Muscle layer of duodenum (tissue), 2 donors: Measurements from ENCODE around the gene GPRC5D.
A peak's percentile ranks its signal among the peaks of the same experiment; 100 is the strongest.

Experiments used
- H3K27ac ChIP-seq: one replicate; pipeline ENCODE4 v1.7.0; 2013; ENCODE audit warnings: mild to moderate bottlenecking, low read length
- H3K27me3 ChIP-seq: one replicate; pipeline ENCODE4 v1.7.0; 2013; ENCODE audit warnings: low read depth, mild to moderate bottlenecking, control low read depth, low read length
- H3K36me3 ChIP-seq, 2 donors: one replicate each; pipeline ENCODE4 v1.7.0; 2013; ENCODE audit warnings: low read length in 2 of 2, control low read depth in 1 of 2, mild to moderate bottlenecking in 1 of 2; ENCODE audit not compliant: insufficient read depth in 2 of 2, control insufficient read depth in 1 of 2
- H3K4me1 ChIP-seq, 2 donors: one replicate each; pipeline ENCODE4 v1.7.0; 2013; ENCODE audit warnings: low read length in 2 of 2, mild to moderate bottlenecking in 2 of 2, control low read depth in 1 of 2, moderate library complexity in 1 of 2; ENCODE audit not compliant: insufficient read depth in 2 of 2, control insufficient read depth in 1 of 2
- H3K4me3 ChIP-seq, 2 donors: one replicate each; pipeline ENCODE4 v1.7.0; 2013; ENCODE audit warnings: low read length in 2 of 2, low read depth in 1 of 2, mild to moderate bottlenecking in 1 of 2
- H3K9me3 ChIP-seq, 2 donors: one replicate each; pipeline ENCODE4 v1.7.0; 2013; ENCODE audit warnings: low read length in 2 of 2, control low read depth in 1 of 2, mild to moderate bottlenecking in 1 of 2; ENCODE audit not compliant: control insufficient read depth in 1 of 2
- donor health status: healthy.

Gene GPRC5D

GRCh38 chr12:12993367-12993766, 41.4 kb upstream of the GPRC5D start:
- Histone ChIP-seq H3K4me3 (peak overlapping the region in 1 of 2 donors; percentile 17), H3K27me3 (no peaks in the 10 kb centered on the region), H3K36me3 (peaks cover 9% of the 10 kb centered on the region in 2 donors), H3K4me1 (peaks cover 0 to 13% of the 10 kb centered on the region in 2 donors), H3K9me3 (no peaks in the 10 kb centered on the region), H3K27ac (peak overlapping the region; percentile 70)

DNA sequence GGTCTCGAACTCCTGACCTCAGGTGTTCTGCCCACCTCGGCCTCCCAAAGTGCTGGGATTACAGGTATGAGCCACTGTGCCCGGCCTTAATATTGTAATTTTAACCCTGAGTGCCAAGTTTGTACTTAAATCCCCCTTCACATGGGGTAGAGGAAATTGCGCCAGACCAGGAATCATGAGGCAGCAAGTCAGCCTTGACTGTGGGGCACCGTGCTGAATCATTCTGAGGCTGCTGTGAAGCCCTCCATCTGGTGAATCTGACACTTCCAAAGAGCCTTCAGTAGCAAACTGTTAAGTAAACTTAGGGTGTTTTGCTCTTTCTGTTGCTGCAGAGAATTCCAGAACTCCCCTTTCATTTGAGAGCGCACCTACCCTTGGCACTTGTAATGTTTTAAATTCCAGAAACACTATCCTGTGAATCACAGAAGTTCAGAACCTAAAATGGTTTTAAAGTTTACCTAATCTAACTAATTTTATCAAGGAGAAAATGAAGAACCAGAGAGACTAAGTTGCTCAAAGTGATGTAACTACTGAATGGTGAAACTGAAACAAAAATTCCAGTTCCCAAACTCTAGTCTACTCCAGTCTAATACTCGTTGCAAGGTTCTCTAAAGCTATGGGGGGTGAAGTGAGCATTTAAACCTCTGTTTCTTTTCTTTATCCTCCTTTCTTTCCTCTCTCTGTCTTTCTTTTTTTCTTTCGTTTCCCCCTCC, 40.6 kb upstream of the GPRC5D start:
- peaks cover 12 to 17% of the 10 kb centered on the region in 2 donors for H3K36me3 ChIP-seq
- H3K4me1 ChIP-seq, result peaks cover 0 to 8% of the 10 kb centered on the region in 2 donors
- H3K27ac ChIP-seq, result peak overlapping the region; percentile 70
- peak overlapping the region in 1 of 2 donors; percentile 17 for H3K4me3 ChIP-seq
- no peaks in the 10 kb centered on the region for H3K9me3 ChIP-seq
- H3K27me3 ChIP-seq, result no peaks in the 10 kb centered on the region

- H3K27ac ChIP-seq, result no peak overlapping the region
- no peaks in the 10 kb centered on the region for H3K27me3 ChIP-seq
- no peaks in the 10 kb centered on the region for H3K9me3 ChIP-seq
- H3K4me3 ChIP-seq, result no peak overlapping the region
- peaks cover 26 to 34% of the 10 kb centered on the region in 2 donors for H3K36me3 ChIP-seq
- H3K4me1 ChIP-seq, result peaks cover 0 to 3% of the 10 kb centered on the region in 2 donors
These were observed 38.9 kb upstream of the GPRC5D start for GRCh38 chr12:12990700-12991468.

- no peaks in the 10 kb centered on the region for H3K9me3 ChIP-seq
- H3K4me3 ChIP-seq, result no peak overlapping the region
- H3K27me3 ChIP-seq, result no peaks in the 10 kb centered on the region
- H3K27ac ChIP-seq, result no peak overlapping the region
- peaks cover 35 to 36% of the 10 kb centered on the region in 2 donors for H3K36me3 ChIP-seq
- peaks cover 0 to 6% of the 10 kb centered on the region in 2 donors for H3K4me1 ChIP-seq
These were observed 35.5 kb upstream of the GPRC5D start for GRCh38 chr12:12987421-12987820.

GRCh38 chr12:12986775-12987331, 34.9 kb upstream of the GPRC5D start:
- Histone ChIP-seq H3K27me3 (no peaks in the 10 kb centered on the region), H3K36me3 (peaks cover 36 to 40% of the 10 kb centered on the region in 2 donors), H3K9me3 (no peaks in the 10 kb centered on the region), H3K27ac (no peak overlapping the region), H3K4me3 (no peak overlapping the region), H3K4me1 (peaks cover 0 to 6% of the 10 kb centered on the region in 2 donors)

DNA sequence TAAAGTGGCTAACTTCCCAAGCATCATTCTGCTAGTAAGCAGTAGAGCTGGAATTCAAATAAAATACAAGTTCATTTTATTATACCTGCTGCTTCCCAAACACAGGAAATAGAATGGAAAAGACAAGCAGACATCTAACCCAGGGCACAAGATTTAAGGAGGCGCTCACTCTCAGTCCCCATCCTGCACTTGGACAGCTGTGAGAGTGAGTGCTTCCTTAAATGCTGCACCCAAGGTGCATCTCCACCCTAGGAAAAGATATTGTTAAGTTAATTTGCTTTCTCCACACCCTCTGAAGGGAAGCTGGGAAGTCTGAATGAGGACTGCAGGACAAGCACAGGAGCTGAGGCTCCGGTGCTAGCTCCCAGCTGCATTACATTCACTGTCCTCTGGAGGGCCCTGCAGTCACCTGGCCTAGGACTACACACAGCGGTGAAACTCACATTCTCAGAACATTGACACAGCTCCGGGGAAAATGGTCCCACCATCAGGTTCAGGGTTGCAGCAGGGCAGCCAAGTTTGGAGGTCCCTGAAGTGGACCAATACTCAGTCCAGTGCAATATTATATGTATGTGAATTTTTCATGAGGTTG, 33.9 kb upstream of the GPRC5D start:
- Histone ChIP-seq H3K36me3 (peaks cover 41 to 49% of the 10 kb centered on the region in 2 donors), H3K27ac (no peak overlapping the region), H3K9me3 (no peaks in the 10 kb centered on the region)

DNA sequence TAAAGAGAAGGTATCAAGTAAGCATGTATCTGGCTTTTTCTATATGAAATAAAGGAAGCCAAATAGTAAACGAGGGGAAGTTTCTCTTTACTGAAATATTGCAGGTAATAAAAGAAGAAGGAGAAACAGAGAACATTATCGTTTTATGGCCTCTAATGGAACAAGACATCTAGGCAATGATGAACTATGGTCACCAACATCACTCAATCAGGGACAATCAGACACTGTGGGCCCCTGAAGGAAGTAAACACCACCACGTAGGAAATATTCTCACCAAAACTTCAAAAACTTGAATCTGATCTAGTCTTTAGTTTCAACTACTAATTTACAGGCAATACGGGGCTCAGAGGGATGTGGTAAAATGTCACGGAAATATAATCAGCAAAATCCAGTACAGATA, 32.2 kb upstream of the GPRC5D start:
- no peaks in the 10 kb centered on the region for H3K27me3 ChIP-seq
- H3K4me3 ChIP-seq, result no peak overlapping the region
- H3K9me3 ChIP-seq, result no peaks in the 10 kb centered on the region
- peaks cover 39 to 49% of the 10 kb centered on the region in 2 donors for H3K36me3 ChIP-seq
- peaks cover 0 to 15% of the 10 kb centered on the region in 2 donors for H3K4me1 ChIP-seq
- no peak overlapping the region for H3K27ac ChIP-seq

More for the DNA sequence above, 33.9 kb upstream of the GPRC5D start:
- Histone ChIP-seq H3K4me3 (no peak overlapping the region), H3K27me3 (no peaks in the 10 kb centered on the region), H3K4me1 (peaks cover 0 to 6% of the 10 kb centered on the region in 2 donors)

- H3K4me1 ChIP-seq, result peaks cover 0 to 15% of the 10 kb centered on the region in 2 donors
- peaks cover 33 to 47% of the 10 kb centered on the region in 2 donors for H3K36me3 ChIP-seq
- H3K4me3 ChIP-seq, result no peak overlapping the region
- no peak overlapping the region for H3K27ac ChIP-seq
- no peaks in the 10 kb centered on the region for H3K9me3 ChIP-seq
- no peaks in the 10 kb centered on the region for H3K27me3 ChIP-seq
These were observed 31.6 kb upstream of the GPRC5D start for GRCh38 chr12:12983420-12984035.

DNA sequence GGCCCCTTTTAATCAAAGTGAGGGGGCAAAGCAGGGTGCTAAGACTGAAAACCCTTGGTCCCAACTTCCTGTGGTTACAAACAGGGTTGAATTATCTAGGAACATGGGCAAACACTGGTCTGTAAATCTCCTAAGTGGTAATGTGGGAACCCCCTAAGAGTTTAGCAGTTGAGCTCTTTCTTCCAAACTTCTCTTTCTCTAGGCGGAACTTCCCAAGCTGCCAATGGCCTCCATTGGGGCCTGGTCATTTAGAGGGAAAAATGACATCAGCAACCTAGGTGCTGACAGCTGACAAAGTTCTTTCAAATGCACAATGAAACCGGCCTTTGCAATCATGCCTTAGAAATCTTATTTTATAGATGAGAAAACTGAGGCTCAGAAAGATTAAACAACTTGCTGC, 30.4 kb upstream of the GPRC5D start:
- Histone ChIP-seq H3K27me3 (no peaks in the 10 kb centered on the region), H3K27ac (no peak overlapping the region), H3K36me3 (peaks cover 22 to 44% of the 10 kb centered on the region in 2 donors), H3K4me3 (no peak overlapping the region), H3K9me3 (no peaks in the 10 kb centered on the region), H3K4me1 (peaks cover 0 to 15% of the 10 kb centered on the region in 2 donors)

DNA sequence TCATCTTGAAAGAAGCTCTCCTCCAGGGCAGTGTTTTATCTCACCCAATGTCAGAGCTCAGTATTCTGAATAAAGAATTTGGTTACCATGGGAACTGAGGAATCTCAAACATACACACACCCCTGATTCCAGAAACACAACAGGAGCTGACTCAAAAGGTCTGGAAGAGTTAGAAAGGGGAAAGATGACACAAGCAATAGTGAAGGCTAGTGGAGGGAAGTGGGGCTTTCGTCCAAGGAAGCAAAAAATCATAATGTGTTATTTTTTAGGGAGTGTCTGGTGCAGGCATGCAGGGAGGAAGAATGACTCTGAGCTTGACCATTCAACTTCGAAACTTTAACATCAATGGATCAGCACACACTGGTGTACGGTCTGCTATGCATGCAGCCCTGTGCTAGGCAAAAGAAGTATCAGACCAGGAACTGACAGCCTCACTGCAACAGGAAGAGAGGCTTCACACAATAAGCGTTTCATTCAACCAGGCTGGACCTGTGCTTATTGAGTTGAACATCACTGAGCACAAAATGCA, 27.8 kb upstream of the GPRC5D start:
- no peaks in the 10 kb centered on the region for H3K9me3 ChIP-seq
- peak overlapping the region; percentile 62 for H3K27ac ChIP-seq
- no peak overlapping the region for H3K4me3 ChIP-seq
- H3K27me3 ChIP-seq, result no peaks in the 10 kb centered on the region
- H3K4me1 ChIP-seq, result peaks cover 0 to 21% of the 10 kb centered on the region in 2 donors
- peaks cover 21 to 30% of the 10 kb centered on the region in 2 donors for H3K36me3 ChIP-seq
